HT-29 (cell line): ENCODE data around the gene COL12A1. TPM values are rescaled to one million over a fixed set of nuclear protein-coding genes. Genes with fewer than 3 reads are reported as not detected.

Source experiments
- DNase-seq: peaks from one replicate; pipeline ENCODE4 v3.0.0-alpha.2; 2015; ENCODE audit warnings: low spot score
- total RNA-seq: library from RNA; depleted of rRNA; stranded (reverse); fragments of >200 nt; shearing (Covaris generic); gene quantifications from 2 replicates; pipeline ENCODE4 v1.2.3, GENCODE V29; 2014

Gene COL12A1
- total RNA-seq, 1 experiment from 2014 or later: 0.05 TPM

GRCh38 chr6:75145211-75145610, 60.6 kb downstream of the COL12A1 start:
- no peak for DNase-seq

DNA sequence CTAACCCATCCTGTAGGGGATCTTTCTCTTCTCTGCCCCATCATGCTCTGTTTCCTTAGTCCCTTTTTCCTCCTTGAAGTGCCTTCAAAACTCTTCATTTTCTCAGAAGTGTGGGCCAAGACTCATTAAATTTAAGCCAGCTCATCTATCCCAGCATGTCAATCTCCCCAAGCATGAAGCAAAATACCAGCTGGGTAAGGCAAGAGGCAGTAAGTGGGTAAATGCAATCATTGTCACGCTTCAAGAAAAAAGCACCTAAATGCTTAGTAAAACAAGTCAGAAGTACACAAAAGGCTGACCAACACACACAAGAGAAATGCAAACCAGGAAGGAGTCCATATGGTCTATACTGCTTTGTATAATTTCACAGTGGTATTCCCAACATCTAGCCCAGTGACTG, 61.5 kb downstream of the COL12A1 start:
- no peak for DNase-seq

DNA sequence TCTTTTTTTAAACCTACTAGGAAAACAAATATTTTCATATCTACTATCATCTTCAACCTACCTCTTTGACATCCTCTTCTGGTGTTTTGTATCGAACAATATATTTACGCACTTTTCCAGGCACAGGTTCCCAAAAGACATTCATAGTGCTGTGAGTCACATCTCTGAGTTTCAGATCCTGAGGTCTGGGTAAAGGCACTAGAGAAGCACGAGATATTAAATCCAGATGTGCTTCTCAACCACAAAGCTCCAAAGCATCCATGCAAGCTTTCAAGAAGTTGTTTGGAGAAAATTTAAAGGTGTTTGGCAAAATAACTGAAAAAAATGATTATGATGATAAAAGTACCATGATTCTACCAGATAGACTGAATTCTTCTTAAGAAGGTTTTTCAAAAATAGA, 62.7 kb downstream of the COL12A1 start:
- no peak for DNase-seq

DNA sequence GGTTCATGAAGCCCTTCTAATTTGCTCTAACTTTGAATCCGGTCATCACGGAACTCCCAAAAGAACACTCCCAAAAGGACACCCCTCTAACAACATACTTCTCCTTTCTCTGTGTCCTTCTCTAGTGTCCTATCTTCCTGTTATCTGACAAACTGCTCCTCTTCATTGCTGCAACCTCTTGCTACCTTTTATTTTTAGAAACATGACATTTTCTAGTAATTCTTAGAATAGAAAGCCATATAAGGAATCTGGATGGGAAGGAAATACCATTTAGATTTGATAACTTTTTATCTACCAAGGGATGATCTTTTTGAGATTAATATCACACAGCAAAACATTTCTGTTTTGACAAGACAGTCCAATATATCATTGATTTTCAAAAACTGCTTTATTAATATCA, 63.1 kb downstream of the COL12A1 start:
- DNase-seq: no peak

GRCh38 chr6:75135876-75136275, 70.0 kb downstream of the COL12A1 start:
- DNase-seq: no peak

DNA sequence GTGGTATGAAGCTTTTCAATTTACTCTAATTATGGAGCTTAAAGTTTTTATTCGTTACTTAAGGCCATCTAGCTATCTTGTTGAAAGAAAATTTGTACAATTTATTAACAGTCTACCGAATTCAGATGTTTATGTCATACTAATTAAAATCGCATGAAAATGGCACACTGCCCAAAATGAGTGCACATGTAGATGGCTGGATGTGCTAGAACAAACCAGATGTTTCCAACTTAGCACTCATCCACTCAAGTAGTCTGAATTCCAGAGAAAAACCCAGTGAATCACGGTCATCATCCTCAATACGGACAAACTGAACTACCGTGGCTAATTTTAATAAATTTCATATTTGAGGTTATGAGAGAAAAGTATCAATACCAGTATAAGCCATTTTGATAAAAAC, 70.4 kb downstream of the COL12A1 start:
- DNase-seq: no peak

- no peak for DNase-seq
These were observed 75.1 kb downstream of the COL12A1 start for GRCh38 chr6:75130784-75131183.

DNA sequence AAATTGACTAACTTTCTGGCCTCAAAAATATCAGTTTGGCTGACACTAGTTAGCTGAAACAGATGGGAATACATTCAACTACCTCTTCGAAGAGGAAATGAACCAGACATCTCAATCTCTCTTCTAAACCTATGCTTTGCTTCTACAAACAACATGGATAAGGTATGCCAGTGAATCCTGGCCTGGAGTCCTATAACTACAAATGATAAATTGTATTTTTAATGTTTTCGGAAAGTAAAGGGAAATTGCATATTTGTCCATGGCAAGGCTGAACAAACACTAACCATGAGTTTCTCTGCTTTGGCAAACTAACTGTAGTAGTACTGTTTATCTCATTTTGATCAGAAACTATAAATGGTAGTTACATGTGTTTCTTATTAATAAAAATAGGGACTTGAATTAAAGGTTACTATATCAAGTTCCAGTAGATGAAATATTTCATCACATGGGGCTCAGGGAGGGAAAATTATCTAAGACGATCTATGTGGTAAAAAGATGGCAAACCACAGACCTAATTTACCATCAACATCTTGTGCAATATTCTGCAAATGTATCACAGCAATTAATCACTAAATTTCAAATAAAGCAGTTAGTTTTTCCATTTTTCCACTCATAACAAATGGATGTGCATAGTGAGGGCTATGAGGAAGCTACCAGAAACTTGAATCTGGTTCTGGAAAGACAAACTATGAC, 76.8 kb downstream of the COL12A1 start:
- no peak for DNase-seq

DNA sequence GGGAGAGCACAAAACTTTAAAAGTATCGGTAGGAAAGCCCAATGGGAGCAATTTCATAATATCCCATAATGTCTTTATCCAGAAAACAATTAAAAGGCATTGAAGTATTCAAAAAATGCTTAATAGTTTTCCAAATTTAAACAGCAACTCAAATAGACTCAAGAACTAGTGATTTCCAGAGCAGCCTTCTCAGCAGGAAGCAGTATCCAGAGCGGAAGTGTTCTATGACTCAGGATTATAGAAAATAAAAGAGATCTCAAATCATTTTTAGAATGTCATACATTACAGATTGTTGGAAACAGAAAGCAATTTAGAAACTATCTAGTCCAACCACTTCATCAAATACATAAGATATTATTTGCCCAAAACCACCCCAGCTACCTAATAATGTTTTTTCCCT, 79.3 kb downstream of the COL12A1 start:
- DNase-seq: no peak

DNA sequence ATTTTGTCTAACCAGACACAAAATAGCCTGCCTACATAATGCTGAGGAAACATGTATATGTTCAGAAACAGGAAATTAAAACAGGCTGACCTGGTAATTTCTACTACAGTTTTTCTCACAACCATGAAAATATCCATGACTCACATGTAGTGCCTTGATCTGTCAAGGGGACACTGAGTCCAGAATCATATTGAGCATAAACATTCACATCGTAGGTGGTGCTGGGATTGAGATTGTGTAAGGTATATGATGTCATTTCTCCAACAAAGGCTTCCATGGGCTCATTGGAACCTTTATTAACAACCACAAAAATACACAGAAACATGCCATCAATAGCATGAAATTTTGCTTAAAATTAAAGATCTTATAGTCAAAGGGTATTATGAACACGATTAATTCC, 80.9 kb downstream of the COL12A1 start:
- DNase-seq: no peak

- no peak for DNase-seq
These were observed 81.8 kb downstream of the COL12A1 start for GRCh38 chr6:75124085-75124484.

DNA sequence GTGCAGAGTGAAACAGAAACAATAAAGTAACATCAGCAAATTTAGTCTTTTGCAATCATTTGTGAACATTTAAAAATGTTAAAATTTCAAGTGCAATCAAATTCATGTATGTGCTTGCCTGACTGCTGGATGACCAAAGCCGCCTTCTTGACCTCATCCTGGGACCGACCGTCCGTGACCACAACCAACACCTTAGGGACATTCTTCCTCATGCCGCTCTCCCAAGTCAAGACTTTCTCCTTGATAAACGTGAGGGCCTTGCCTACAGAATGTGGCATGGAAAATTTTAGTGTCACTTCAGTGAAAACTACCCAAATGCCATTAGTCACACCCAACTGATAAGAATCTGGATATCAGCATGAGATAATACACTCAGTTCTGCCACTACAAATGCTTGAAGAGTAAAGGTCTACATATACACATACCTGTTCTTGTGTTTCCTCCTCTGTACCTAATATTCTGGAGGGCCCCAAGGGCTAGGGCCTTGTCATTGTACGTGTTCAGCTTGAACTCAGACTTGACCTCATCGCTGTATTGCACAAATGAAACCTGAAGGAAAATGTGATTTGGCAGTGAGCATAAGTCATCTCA, 86.8 kb downstream of the COL12A1 start:
- no peak for DNase-seq

GRCh38 chr6:75117701-75118100, 88.2 kb downstream of the COL12A1 start:
- no peak for DNase-seq

DNA sequence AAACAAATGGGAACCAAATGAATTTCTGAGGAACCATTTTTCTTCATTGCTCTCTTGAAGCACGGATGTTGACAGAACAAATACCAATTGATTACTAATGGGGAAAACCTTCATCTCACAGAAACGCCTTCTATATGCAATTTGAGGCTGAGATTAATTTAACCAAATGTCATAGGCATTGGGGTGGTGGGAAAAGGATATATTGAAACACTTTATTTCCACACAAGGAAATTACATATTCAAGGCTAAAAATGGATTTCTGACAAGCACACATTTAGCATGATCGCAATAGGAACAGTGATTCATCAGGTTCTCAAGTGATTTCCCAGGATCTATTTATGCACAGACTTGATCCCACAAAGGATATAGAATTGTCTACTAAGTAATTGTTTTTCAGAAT, 88.9 kb downstream of the COL12A1 start:
- no peak for DNase-seq

GRCh38 chr6:75115481-75115880, 90.4 kb downstream of the COL12A1 start:
- no peak for DNase-seq

GRCh38 chr6:75114806-75115205, 91.0 kb downstream of the COL12A1 start:
- DNase-seq: no peak

DNA sequence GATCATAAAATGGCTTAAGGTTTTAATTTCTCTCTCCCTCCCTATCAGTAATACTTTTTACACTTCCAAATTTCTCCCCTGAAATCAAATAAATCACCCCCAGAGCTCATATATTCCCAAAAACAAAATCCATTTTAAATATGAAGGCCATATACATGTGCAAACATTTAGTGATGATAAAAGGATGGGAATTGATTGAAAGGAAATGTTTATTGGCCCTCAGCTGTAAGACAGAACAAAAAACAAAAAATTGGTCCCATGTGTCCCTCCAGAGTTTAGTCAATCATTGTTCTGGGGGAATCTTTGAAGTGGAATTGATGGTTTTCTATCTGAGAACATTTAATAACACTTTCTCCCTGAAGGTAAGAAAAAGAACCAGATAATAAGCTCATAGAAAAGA, 91.7 kb downstream of the COL12A1 start:
- no peak for DNase-seq

DNA sequence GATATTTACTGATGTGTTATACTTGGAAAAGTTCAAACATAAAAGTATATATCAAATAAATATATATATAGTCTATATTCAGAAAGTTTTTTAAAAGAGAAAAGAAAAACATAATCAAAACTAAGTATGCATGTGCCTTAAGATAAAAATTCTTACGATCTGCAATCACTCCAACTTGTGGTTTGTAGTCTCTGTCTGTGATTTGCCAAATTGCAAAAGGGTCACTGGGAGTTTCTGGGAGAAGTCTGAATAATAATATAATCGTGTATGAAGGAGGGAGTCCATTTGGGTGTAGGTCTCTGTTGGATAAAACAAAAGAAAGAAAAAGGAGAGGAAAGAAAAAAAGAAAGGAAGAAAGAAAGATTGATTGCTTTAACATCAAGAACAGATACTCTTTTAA, 92.4 kb downstream of the COL12A1 start:
- DNase-seq: no peak

DNA sequence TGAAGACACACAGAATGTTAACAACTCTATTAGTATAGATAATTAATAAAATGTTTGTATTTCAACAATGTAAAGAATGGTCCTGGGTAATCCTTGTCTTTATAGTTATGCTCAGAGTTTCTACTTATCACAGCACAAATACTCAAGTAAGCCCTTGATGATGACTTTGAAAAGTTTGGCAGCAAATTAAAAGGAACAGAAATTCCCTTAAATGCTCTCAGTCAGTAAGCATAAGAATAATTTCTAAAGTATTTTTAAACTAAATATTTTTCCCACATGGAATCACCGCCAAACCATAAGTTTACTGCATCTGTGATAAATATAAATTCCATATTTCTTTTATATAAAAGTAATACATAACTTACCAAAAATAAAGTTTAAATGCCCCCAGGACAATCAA, 96.1 kb downstream of the COL12A1 start:
- no peak for DNase-seq

DNA sequence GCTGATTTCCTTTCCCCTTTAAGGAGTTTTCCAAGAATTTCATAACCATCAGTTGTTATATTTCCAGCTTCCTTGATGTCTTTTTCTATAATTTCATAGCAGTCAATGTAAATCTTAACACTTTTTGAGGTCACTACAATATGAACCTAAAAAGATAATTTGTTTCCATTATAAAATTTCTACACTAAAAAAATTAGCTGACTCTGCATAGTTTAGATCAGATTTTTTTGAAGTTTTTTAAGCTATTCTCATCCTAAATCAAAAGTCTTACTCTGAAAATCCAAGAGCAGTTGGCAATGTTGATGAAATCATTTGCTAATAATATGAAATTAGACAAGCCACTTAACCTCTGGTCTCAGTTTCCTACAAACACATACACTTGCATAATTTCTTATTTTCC, 96.8 kb downstream of the COL12A1 start:
- DNase-seq: no peak

DNA sequence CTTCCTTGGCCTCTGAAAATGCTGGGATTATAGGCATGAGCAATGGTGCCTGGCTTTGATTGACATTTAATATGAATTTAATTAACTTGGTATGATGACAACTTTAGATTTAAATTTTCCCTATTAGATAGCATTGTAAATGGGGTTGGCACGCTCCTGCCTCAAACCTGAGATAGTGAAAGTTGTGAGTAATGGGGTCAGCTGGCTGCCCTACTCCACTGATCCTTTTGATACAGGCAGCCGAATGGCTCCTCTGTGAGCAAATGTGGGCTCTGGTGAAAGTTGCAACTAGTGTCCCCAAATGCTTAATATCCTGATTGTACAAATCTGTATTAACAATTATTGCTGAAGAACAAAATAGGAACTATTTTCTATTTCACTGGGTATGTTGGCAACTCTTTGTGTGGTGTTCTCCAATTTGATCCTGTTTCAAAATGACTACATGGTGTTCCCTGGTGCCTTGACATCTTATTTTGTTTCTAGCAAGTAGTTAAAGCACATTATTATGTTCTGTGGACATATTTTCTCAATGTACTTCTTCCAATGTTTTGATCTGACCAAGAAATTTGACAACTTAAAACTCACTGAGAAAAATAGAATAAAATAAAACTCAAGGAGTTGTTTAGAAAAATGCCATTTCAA, 97.4 kb downstream of the COL12A1 start:
- no peak for DNase-seq

DNA sequence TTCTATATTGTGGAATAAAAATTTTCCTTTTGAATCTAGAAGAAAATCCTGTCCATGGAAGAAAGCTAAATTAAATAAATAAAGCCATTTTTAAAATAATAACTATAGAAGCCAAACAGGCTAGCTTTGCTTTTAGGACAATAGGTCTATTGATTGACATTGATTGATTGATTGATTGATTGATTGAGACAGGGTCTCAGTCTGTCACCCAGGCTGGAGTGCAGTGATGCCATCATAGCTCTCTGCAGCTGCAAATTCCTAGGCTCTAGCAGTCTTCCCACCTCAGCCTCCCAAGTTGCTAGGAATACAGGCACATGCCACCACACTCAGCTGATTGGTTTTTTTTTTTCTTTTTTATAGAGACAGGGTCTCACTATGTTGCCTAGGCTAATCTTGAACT, 97.9 kb downstream of the COL12A1 start:
- no peak for DNase-seq

GRCh38 chr6:75106426-75106825, 99.4 kb downstream of the COL12A1 start:
- no peak for DNase-seq
